Activated naive CD4-positive, alpha-beta T cell treated with anti-CD3 and anti-CD28 coated beads, Interleukin-2, amount 10 ng/mL, durations not matched to agents 7 days and 5 days (primary cell): ENCODE measurements around the gene NUBPL.
"Not testable (repeated sequence)": the region's sequence is repeated elsewhere in the genome, so short reads cannot be mapped to it uniquely, and the experiment has no call there.

Experiments used
- CTCF ChIA-PET: fragments of 350-600 bp; sonication (Branson Sonifier 250); formaldehyde crosslinking; loops from one replicate; lab custom pipeline; 2021; ENCODE audit warnings: antibody characterized with exemption; lab: Charles Lee
- DNase-seq: peaks from one replicate; pipeline ENCODE4 v3.0.0-alpha.2; 2020
- H3K27ac Mint-ChIP-seq: one replicate; pipeline ENCODE4 v1.8.0; 2021; ENCODE audit warnings: mild to moderate bottlenecking, moderate library complexity, mixed read lengths
- H3K27me3 Mint-ChIP-seq: one replicate; pipeline ENCODE4 v1.8.0; 2021; ENCODE audit warnings: mild to moderate bottlenecking, mixed read lengths
- H3K36me3 Mint-ChIP-seq: one replicate; pipeline ENCODE4 v1.8.0; 2021; ENCODE audit warnings: mixed read lengths
- H3K4me1 Mint-ChIP-seq: one replicate; pipeline ENCODE4 v1.8.0; 2021; ENCODE audit warnings: mixed read lengths
- H3K4me3 Mint-ChIP-seq: one replicate; pipeline ENCODE4 v1.8.0; 2021; ENCODE audit warnings: mild to moderate bottlenecking, moderate library complexity, mixed read lengths
- H3K9me3 Mint-ChIP-seq: one replicate; pipeline ENCODE4 v1.8.0; 2021; ENCODE audit warnings: mixed read lengths

NUBPL gene

GRCh38 chr14:31592631-31593030, 31.4 kb downstream of the NUBPL start:
- Mint-ChIP-seq H3K27me3 (no peaks in the 10 kb centered on the region), H3K4me3 (no peak overlapping the region), H3K4me1 (no peaks in the 10 kb centered on the region), H3K27ac (no peak overlapping the region), H3K36me3 (no peaks in the 10 kb centered on the region), H3K9me3 (no peaks in the 10 kb centered on the region)
- DNase-seq, result no peak
- CTCF ChIA-PET, result no interaction called here

GRCh38 chr14:31596342-31597095, 35.3 kb downstream of the NUBPL start:
- DNase-seq, result no peak
- Mint-ChIP-seq H3K27me3 (no peaks in the 10 kb centered on the region), H3K9me3 (no peaks in the 10 kb centered on the region), H3K4me3 (no peak overlapping the region), H3K4me1 (no peaks in the 10 kb centered on the region), H3K36me3 (peaks cover 7% of the 10 kb centered on the region), H3K27ac (no peak overlapping the region)
- CTCF ChIA-PET, result no interaction called here

GRCh38 chr14:31605702-31606101, 44.5 kb downstream of the NUBPL start:
- CTCF ChIA-PET, result no interaction called here
- no peak overlapping the region for H3K27ac Mint-ChIP-seq
- H3K27me3 Mint-ChIP-seq, result no peaks in the 10 kb centered on the region
- DNase-seq, result no peak
- no peaks in the 10 kb centered on the region for H3K9me3 Mint-ChIP-seq
- no peaks in the 10 kb centered on the region for H3K4me1 Mint-ChIP-seq
- H3K36me3 Mint-ChIP-seq, result peaks cover 2% of the 10 kb centered on the region
- no peak overlapping the region for H3K4me3 Mint-ChIP-seq

GRCh38 chr14:31611778-31612433, 50.7 kb downstream of the NUBPL start:
- DNase-seq, result no peak
- Mint-ChIP-seq H3K27ac (no peak overlapping the region), H3K9me3 (no peaks in the 10 kb centered on the region), H3K27me3 (no peaks in the 10 kb centered on the region), H3K4me3 (no peak overlapping the region), H3K4me1 (no peaks in the 10 kb centered on the region), H3K36me3 (no peaks in the 10 kb centered on the region)
- CTCF ChIA-PET, result no interaction called here

DNA sequence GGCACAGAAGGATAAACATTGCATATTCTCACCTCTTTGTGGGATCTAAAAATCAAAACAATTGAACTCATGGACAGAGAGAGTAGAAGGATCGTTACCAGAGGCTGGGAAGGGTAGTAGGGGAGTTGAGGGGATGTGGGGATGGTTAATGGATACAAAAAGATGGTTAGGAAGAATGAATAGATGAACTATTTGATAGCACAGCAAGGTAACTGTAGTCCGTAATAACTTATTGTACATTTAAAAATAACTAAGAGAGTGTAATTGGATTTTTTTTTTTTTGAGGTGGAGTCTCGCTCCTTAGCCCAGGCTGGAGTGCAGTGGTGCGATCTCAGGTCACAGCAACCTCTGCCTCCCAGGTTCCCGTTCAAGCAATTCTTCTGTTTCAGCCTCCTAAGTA, 52.0 kb downstream of the NUBPL start:
- CTCF ChIA-PET, result no interaction called here
- DNase-seq, result no peak
- Mint-ChIP-seq H3K4me1 (no peaks in the 10 kb centered on the region), H3K4me3 (no peak overlapping the region), H3K27ac (no peak overlapping the region), H3K27me3 (no peaks in the 10 kb centered on the region), H3K36me3 (no peaks in the 10 kb centered on the region), H3K9me3 (peaks cover under 1% of the 10 kb centered on the region)

DNA sequence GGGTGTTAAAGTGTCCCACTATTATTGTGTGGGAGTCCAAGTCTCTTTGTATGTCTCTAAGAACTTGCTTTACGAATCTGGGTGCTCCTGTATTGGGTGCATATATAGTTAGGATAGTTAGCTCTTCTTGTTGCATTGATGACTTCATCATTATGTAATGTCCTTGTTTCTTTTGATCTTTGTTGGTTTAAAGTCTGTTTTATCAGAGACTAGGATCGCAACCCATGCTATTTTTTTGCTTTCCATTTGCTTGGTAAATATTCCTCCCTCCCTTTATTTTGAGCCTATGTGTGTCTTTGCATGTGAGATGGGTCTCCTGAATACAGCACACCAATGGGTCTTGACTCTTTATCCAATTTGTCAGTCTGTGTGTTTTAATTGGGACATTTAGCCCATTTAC, 57.7 kb downstream of the NUBPL start:
- H3K4me3 Mint-ChIP-seq, CTCF ChIA-PET, H3K27ac Mint-ChIP-seq, DNase-seq, H3K27me3 Mint-ChIP-seq, H3K36me3 Mint-ChIP-seq, H3K4me1 Mint-ChIP-seq: not testable (repeated sequence)
- peaks cover 33% of the 10 kb centered on the region for H3K9me3 Mint-ChIP-seq

- no peak overlapping the region for H3K4me3 Mint-ChIP-seq
Observed at GRCh38 chr14:31619440-31619839, 58.2 kb downstream of the NUBPL start.

GRCh38 chr14:31620898-31621297, 59.7 kb downstream of the NUBPL start:
- H3K36me3 Mint-ChIP-seq, DNase-seq, H3K27me3 Mint-ChIP-seq, CTCF ChIA-PET, H3K4me3 Mint-ChIP-seq, H3K27ac Mint-ChIP-seq, H3K4me1 Mint-ChIP-seq: not testable (repeated sequence)
- H3K9me3 Mint-ChIP-seq, result peaks cover 35% of the 10 kb centered on the region

More at GRCh38 chr14:31619440-31619839, 58.2 kb downstream of the NUBPL start:
- Mint-ChIP-seq H3K9me3 (peaks cover 35% of the 10 kb centered on the region), H3K27me3 (no peaks in the 10 kb centered on the region), H3K27ac (no peak overlapping the region), H3K4me1 (no peaks in the 10 kb centered on the region), H3K36me3 (peaks cover 5% of the 10 kb centered on the region)
- CTCF ChIA-PET, result no interaction called here
- DNase-seq, result no peak

DNA sequence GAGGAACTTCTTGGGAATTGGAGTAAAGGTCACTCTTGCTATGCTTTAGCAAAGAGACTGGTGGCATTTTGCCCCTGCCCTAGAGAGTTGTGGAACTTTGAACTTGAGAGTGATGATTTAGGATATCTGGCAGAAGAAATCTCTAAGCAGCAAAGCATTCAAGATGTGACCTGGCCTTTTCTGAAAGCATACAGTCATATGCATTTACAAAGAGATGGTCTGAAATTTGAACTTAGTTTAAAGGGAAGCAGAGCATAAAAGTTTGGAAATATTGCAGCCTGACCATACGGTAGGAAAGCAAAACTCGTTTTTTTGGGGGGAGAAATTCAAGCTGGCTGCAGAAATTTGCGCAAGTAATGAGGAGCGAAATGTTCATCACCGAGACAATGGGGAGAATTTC, 60.9 kb downstream of the NUBPL start:
- CTCF ChIA-PET, result no interaction called here
- Mint-ChIP-seq H3K9me3 (peaks cover 35% of the 10 kb centered on the region), H3K4me1 (no peaks in the 10 kb centered on the region), H3K36me3 (peaks cover 5% of the 10 kb centered on the region), H3K27me3 (no peaks in the 10 kb centered on the region), H3K4me3 (no peak overlapping the region), H3K27ac (no peak overlapping the region)
- no peak for DNase-seq

GRCh38 chr14:31652900-31653299, 91.7 kb downstream of the NUBPL start:
- DNase-seq, H3K4me3 Mint-ChIP-seq, H3K27ac Mint-ChIP-seq, CTCF ChIA-PET, H3K27me3 Mint-ChIP-seq, H3K4me1 Mint-ChIP-seq, H3K36me3 Mint-ChIP-seq: not testable (repeated sequence)
- peaks cover 23% of the 10 kb centered on the region for H3K9me3 Mint-ChIP-seq

DNA sequence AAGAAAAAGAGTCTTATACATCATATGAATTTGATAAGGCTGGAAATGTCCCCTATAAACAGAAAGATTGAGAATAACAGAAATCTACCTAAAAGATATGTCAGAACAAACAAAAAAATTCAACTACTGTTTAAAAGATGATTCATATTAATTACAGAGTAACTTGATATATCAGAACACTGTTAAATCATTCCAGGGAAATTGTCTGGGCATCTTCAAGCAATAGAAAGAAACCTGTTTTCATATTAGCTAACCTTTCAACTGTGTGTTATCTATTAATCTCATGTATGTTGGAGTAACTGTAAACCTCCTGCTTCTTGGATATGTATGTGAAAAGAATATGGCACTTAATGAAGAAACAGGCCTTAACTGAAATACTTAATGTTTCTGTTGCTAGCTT, 96.7 kb downstream of the NUBPL start:
- no peak overlapping the region for H3K4me3 Mint-ChIP-seq

GRCh38 chr14:31659278-31659677, 98.1 kb downstream of the NUBPL start:
- no peak for DNase-seq
- no peak overlapping the region for H3K4me3 Mint-ChIP-seq
- H3K9me3 Mint-ChIP-seq, result peaks cover 13% of the 10 kb centered on the region
- no peak overlapping the region for H3K27ac Mint-ChIP-seq
- CTCF ChIA-PET, result no interaction called here
- no peaks in the 10 kb centered on the region for H3K36me3 Mint-ChIP-seq
- no peaks in the 10 kb centered on the region for H3K4me1 Mint-ChIP-seq
- H3K27me3 Mint-ChIP-seq, result no peaks in the 10 kb centered on the region

More for the DNA sequence above, 96.7 kb downstream of the NUBPL start:
- H3K4me1 Mint-ChIP-seq, result no peaks in the 10 kb centered on the region
- H3K27ac Mint-ChIP-seq, result no peak overlapping the region
- no peak for DNase-seq
- H3K27me3 Mint-ChIP-seq, result no peaks in the 10 kb centered on the region
- peaks cover under 1% of the 10 kb centered on the region for H3K36me3 Mint-ChIP-seq
- peaks cover 16% of the 10 kb centered on the region for H3K9me3 Mint-ChIP-seq
- CTCF ChIA-PET, result no interaction called here

DNA sequence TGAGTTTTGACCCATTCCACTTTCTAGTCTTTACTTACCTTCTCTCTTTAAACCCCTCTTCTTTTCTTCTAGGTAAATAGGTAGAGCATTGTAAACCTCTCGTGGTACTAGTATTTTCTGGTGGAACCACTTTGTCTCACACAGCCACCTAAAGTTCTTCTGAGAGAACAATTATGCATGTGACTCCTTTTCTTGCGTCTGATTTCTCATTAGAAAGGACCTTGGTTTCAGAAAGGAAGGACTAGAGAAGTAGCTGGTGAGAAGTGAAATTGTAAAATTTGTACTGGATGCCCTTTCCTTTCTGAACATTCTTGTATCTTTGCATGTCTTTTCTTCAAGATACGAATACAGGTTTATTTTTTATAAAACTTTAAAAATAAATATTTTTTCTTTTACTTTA, 99.0 kb downstream of the NUBPL start:
- no peak overlapping the region for H3K27ac Mint-ChIP-seq
- no peaks in the 10 kb centered on the region for H3K27me3 Mint-ChIP-seq
- peaks cover 9% of the 10 kb centered on the region for H3K9me3 Mint-ChIP-seq
- no peaks in the 10 kb centered on the region for H3K36me3 Mint-ChIP-seq
- no peaks in the 10 kb centered on the region for H3K4me1 Mint-ChIP-seq
- DNase-seq, result no peak
- CTCF ChIA-PET, result no interaction called here
- H3K4me3 Mint-ChIP-seq, result no peak overlapping the region

GRCh38 chr14:31660728-31661127, 99.5 kb downstream of the NUBPL start:
- Mint-ChIP-seq H3K4me3 (no peak overlapping the region), H3K4me1 (no peaks in the 10 kb centered on the region), H3K27me3 (no peaks in the 10 kb centered on the region), H3K9me3 (peaks cover 12% of the 10 kb centered on the region), H3K27ac (no peak overlapping the region), H3K36me3 (no peaks in the 10 kb centered on the region)
- no peak for DNase-seq
- CTCF ChIA-PET, result no interaction called here

GRCh38 chr14:31668348-31668747, 107.1 kb downstream of the NUBPL start:
- CTCF ChIA-PET, result no interaction called here
- no peaks in the 10 kb centered on the region for H3K4me1 Mint-ChIP-seq
- peaks cover 1% of the 10 kb centered on the region for H3K36me3 Mint-ChIP-seq
- DNase-seq, result no peak
- no peak overlapping the region for H3K27ac Mint-ChIP-seq
- H3K27me3 Mint-ChIP-seq, result no peaks in the 10 kb centered on the region
- H3K4me3 Mint-ChIP-seq, result no peak overlapping the region
- peaks cover 14% of the 10 kb centered on the region for H3K9me3 Mint-ChIP-seq
